HG03354 (cell line): Measurements from ENCODE around the gene SLC7A1.
"Not testable (repeated sequence)": the region's sequence is repeated elsewhere in the genome, so short reads cannot be mapped to it uniquely, and the experiment has no call there.

Experiments used
- ATAC-seq: cut with Tn5 transposase; IDR thresholded peaks from one replicate; pipeline ENCODE4 v1.9.1; 2021; ENCODE audit warnings: mild to moderate bottlenecking; ENCODE audit not compliant: unreplicated experiment, poor library complexity, severe bottlenecking

The SLC7A1 gene

GRCh38 chr13:29595380-29596063, at the start of gene SLC7A1:
Gene SLC7A1 (minus strand): TSS chr13:29595688. CDS start chr13:29536188, 59,500 bp downstream.
- ATAC-seq: peak; percentile 87

GRCh38 chr13:29640665-29641064, 45.2 kb upstream of the SLC7A1 start:
- ATAC-seq: no peak

- ATAC-seq: not testable (repeated sequence)
Observed at GRCh38 chr13:29636831-29637230, 41.3 kb upstream of the SLC7A1 start.

- no peak for ATAC-seq
Observed at GRCh38 chr13:29624997-29625396, 29.5 kb upstream of the SLC7A1 start.

- no peak for ATAC-seq
Observed at GRCh38 chr13:29621841-29622240, 26.4 kb upstream of the SLC7A1 start.

- ATAC-seq: no peak
Observed at GRCh38 chr13:29621051-29621800, 25.7 kb upstream of the SLC7A1 start.

GRCh38 chr13:29619995-29620394, 24.5 kb upstream of the SLC7A1 start:
- ATAC-seq: no peak

- no peak for ATAC-seq
Observed at GRCh38 chr13:29613101-29613500, 17.6 kb upstream of the SLC7A1 start.

GRCh38 chr13:29607465-29607864, 12.0 kb upstream of the SLC7A1 start:
- no peak for ATAC-seq

GRCh38 chr13:29605860-29606526, 10.5 kb upstream of the SLC7A1 start:
- ATAC-seq: no peak

GRCh38 chr13:29598321-29598720, 2.8 kb upstream of the SLC7A1 start:
- ATAC-seq: no peak

- ATAC-seq: no peak
Observed at GRCh38 chr13:29597706-29598105, 2.2 kb upstream of the SLC7A1 start.

GRCh38 chr13:29597246-29597645, 1.8 kb upstream of the SLC7A1 start:
- ATAC-seq: no peak

GRCh38 chr13:29596064-29596418, 553 bp upstream of the SLC7A1 start:
- ATAC-seq: no peak

GRCh38 chr13:29594710-29595379, 643 bp downstream of the SLC7A1 start:
- peak; percentile 51 for ATAC-seq

- ATAC-seq: peak; percentile 35
Observed at GRCh38 chr13:29594303-29594709, 1.2 kb downstream of the SLC7A1 start.

- no peak for ATAC-seq
Observed at GRCh38 chr13:29593605-29594297, 1.7 kb downstream of the SLC7A1 start.

GRCh38 chr13:29591310-29591709, 4.2 kb downstream of the SLC7A1 start:
- no peak for ATAC-seq

GRCh38 chr13:29589967-29590366, 5.5 kb downstream of the SLC7A1 start:
- no peak for ATAC-seq

GRCh38 chr13:29589234-29589633, 6.3 kb downstream of the SLC7A1 start:
- ATAC-seq: no peak
